HG02642 (cell line): ENCODE measurements around the gene TBKBP1.

Source experiments
- ATAC-seq: cut with Tn5 transposase; IDR thresholded peaks from one replicate; pipeline ENCODE4 v1.9.1; 2021; ENCODE audit warnings: mild to moderate bottlenecking; ENCODE audit not compliant: unreplicated experiment, poor library complexity

Gene TBKBP1

DNA sequence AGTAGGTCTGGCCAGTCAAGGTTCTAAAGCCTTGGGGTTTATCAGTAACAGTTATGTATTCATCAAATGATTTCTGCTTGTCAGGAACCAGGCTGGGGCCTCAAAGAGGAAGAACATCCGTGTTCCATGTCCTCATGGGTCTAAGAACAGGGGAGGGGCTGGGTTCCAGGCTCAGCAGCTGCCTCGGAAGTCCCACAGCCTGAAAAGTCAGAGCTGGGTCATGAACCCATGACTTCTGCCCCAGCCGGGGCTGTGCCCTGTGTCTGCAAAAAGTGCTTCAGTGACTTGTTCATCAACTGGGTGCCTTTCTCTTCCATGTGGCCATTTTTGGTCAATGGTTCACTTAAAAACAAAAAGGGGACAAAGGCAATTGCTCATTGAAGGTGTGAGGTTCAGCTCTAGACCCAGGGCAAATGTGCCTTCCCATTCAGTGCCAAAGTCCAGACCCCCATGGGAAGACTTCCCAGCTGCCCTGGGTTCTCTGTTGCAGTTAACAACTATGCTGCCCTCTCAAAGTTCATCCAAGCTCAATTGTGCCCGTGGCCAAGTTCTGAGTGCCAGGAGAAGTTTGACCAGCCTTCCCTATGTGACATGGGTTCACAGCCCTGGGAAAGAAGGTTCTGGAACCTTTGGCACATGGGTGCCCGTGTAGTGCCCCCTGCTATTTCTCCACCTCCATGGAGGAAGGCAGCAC, 18.5 kb downstream of the TBKBP1 start:
- ATAC-seq = no peak

DNA sequence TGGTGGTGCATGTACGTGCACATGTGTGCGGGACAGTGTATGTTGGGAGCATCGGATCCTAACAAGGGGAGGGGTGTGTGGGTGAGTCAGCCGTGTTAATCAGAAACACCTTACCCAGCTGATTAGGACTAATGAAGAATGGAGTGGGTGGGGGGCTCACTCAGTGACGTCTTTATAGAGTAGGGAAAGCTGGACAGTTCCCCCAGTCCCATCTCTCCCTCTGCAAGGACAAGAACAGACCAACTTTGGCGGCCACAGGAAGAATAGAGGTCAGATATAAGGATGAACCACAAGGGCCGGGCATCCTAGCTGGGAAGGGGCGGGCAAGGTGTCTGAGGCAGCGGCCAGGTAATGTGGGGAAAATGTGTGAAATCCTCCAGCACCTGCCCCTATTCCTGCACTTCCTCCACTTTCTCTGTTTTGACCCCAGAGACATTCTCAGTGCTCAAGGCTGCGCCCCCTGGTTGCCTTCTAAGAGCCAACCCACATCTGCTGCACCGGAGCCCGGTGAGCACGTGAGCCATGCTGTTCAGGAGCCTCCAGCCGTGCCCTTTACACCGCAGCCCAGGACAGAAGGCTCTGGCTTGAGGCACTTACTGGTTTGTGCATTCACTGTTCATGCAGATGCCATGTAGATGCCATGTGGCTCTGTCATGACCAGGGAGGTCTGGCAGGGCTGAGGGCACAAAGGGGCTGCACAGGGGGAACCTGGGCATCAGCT, 20.2 kb downstream of the TBKBP1 start:
- no peak for ATAC-seq

DNA sequence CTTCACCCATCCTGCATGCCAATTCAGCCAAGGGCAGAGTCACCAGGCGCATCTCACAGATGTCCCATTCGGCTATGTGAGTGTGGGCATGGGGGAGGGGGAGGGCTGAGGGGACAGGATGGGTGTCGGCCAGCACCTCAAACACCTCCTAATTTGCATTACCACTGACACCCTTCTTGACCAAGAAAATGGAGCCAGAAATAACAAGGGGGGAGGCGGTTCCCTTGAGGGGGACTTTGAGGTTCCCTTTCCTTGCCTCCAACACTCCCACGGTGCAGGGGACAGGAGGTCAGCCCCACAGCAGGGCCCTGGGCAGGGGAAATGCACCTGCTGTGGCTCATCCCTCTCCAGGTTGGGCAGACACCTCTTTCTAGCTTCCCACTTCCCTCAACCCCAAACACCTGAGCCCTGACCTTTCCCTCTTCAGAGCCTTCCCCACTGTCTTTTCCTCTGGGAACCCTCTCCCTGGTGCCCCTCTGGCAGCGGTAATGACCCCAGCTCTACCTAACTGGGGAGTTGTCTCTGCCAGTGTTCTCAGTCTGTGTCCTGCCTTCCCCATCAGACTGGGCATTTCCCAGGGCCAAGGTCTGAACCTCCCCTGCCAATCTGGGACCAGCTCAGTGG, 20.9 kb downstream of the TBKBP1 start:
- no peak for ATAC-seq

DNA sequence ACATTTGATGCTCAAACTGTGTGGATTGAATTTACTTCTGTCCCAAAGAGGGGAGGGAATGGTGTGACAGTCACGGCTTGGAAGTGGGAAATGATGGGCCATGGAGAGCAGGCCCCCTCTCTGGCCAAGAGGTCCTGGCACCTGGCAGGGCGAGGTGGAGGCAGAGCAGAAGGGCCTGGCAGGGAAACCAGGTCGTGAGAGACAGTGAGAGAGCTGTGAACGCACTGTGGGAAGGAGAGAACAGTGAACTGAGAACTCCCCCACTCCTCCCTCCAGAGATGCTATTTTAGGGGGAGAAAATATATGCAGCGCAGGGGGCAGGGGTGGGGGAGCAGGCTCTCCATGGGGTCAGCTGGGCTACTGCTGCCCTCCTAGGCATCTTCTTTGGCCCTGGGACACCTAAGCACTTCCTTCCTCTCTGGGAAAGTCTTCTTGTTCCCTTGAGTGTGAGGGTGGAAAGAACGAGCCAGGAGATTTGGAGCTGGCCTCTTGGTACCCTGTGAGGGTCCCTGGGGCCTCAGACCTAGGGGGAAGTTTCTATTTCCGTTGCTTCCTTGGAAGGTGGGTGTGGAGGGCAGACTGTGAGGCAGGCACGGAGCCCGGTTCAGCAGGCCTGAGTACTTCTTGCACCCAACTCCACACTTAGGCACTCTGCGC, 21.8 kb downstream of the TBKBP1 start:
- no peak for ATAC-seq

DNA sequence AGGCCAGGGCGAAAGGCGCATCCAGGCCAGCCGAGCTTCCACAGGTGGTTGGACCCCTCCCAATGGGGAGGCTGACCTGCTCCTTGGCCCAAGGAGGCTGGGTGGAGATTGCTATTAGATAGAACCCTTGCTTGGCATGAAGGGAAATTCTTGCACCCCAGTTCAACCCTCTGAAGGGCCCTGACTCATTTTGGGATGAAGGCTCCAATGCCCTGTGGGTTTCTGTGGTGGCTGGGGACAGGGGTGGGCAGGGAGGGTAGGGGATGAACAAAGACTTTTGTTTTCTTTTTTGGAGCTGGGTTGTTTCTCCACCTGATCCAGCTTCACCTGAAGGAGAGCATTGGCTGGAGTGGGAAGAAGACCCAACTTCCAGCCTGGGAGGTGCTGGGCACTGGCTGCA, 22.4 kb downstream of the TBKBP1 start:
- no peak for ATAC-seq

DNA sequence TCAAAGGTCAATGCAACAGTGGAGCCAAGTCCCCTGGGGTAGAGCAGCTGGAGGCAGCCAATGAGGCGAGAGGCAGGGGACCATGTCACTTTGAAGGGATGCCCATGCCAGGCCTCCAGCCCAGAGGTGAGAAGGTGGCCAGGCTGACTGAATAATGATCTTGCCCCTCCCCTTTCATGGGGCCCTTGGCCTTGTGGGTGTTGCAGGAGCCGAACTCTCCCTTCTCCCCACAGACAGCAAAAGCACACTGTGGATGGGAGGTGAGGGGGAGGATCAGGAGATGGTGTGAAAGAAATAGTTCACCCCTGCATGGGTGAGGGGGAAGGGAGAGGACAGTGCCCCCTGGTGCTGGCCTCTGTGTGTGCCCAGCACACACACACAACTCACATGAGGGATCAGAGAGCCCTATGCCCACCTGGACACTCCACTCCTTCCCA, 23.3 kb downstream of the TBKBP1 start:
- ATAC-seq = no peak

DNA sequence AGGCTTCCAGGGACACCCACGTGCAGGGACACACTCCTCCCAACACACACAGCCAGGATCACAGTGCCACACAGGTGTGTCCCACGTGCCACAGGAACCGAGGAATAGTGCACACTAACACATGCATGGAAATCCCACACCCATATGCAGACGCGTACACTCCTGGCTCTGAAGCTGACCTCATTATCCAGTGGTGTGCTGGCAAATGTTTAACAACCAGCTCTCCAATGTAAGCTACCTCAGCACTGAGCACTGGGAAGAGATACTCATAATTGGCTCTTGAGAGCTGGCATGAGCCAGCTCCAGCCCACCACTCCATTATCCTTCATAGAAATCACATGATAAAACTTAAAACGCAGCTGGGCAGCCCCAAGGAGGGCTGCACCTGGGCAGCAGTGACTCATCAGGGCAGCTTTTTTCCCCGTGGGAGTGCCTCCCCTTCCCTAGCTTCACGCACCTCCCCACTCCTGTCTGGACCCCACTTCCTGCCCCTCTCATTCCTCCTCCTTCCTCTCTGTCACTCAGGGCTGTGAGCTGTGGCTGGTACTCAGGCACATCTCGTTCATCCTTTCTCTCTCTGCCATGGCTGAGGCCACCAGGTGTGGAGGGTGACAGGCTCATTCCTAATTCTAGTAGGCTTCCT, 24.1 kb downstream of the TBKBP1 start:
- ATAC-seq = no peak

DNA sequence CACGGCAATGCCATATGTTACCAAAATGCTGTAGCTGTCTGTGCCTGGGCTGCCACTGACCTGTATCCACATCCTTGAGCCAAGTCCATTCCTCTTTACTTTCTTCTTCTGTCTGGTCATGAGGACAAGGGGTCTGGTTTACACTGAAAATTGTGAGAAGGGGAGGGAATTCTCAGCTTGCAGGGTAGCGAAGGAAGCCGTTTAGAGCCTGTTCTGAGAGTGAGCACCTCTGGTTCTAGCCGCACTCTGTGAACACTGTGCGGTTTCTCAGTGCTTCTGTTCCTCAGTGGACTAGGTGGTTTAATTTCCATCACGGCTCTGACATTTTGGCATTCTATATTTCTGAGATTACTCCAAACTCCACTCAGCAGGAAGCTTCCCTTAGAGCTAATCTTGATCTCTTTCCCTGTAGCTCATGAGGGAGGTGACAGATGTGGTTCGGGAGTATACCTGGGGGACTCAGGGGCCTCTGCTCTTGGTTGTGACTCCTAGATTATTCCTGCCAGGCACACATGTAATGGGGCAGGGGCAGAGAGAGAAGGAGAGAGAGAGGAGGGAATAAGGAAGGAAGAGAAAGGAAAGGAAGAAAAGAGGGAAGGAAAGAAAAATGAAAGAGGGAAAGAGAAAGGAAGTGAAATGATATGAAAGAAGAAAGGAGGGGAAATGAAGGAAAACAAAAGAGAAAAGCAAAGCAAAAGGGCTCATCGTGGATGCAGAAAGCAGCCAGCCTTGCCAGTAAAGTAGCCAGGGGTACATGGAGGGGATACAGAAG, 24.9 kb downstream of the TBKBP1 start:
- no peak for ATAC-seq

DNA sequence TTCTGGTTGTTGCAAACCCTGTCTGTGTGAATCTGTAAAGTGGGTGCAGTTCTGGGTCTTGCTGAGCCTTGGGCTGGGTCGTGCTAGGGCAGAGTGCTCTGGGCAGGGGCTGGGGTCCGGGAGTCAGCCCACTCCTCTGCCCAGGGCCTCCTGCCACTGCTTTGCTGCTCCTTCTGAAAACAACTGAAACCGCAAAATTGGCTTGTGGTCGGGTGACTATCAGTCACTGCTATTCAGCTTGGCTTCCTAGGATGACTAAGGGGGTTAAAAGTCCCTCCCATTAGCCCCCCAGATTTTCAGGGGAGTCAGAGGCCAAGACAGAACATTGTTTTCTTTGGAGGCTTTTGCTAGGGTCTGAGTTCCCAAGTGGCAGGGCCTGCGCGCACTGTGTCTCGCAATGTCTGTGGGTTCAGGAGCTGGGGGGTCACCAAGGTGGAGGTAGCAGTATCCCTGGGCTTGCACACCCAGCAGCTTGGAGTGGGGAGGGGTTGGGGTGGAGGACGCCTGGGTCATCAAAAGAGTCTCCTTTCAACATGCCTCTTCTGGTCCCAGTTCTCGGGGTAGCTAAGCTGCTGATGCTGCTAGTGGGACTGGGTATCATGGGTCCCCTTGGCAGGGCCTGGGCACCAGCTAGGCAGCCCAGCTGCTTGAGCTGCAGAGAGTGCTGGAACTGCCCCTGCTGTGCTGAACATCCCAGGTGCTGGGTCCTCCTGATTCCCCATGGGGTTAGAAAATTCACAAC, 25.6 kb downstream of the TBKBP1 start:
- ATAC-seq = no peak

DNA sequence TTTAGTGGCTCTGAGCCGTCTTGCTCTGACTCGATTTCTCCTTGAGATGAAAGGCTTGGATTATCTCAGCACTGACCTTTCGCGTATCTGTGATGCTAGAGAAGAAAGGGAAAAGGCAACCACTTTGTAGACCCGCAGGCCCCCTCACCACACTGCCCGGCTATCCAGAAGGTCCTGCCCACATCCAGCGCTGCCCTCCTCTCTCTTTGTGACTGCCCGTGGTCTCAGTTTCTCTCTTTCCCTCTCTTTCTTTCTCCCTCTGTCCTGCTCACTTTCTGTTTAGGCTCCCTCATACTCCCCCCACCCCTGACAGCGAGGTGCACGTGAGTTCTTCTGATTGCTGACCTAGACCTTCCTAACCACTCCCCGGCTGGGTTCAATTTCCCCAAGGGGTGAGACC, 26.2 kb downstream of the TBKBP1 start:
- no peak for ATAC-seq

DNA sequence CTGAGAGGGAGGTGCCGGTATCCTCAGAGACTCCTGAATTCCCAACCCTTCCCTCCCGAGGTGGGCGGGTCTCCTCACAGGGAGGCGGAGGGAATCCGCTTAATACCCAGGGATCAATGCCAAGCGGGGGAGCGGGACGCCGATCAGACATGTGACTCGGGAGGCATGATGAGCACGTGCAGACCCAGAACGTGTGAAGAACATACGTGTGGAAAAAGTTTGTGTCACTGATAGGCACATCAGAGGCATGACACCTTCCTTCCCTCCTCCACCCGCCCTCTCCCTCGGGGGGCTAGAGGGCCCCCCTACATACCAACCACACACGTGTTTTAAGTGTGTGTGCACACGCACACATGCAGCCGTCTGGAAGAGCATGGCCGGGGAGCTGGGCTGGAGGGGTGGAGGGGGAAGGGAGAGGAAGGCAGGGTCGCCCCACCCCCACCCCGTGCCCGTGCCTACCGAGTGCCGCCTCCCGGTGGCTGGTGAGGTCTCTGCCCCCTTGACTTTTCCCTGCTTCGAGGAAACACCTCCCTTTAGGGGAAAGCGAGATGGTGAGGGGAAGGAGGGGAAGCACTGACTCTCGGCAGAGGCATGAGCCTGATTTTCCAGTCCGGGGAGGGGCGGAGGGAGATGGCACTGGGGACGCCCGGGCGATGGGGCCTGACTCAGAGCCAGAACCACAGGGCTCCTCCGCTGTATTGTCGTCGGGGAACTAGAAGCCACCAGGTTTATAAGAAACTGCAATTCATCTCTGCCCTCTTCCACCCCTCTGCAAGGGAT, 27.0 kb downstream of the TBKBP1 start:
- ATAC-seq = peak; percentile 44

DNA sequence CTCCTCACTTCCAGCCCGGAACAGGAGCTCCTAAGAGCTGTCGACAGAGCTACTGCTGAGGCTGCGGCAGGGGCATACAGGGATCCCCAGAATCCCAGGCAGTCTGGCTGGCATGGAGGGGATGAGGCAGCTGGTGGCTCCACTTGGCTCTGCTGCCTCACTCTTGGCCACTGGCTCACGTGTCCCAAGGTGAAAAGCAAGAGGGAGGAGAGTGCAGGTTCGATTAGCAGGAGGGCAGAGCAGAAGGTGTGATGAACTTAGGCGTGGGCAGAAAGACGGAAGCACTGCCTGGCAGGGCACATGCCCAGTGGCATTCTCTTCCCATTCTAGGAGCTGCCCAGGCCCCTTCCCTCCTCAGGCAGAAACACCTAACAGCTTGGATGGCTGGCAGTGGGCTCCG, 27.8 kb downstream of the TBKBP1 start:
- no peak for ATAC-seq

DNA sequence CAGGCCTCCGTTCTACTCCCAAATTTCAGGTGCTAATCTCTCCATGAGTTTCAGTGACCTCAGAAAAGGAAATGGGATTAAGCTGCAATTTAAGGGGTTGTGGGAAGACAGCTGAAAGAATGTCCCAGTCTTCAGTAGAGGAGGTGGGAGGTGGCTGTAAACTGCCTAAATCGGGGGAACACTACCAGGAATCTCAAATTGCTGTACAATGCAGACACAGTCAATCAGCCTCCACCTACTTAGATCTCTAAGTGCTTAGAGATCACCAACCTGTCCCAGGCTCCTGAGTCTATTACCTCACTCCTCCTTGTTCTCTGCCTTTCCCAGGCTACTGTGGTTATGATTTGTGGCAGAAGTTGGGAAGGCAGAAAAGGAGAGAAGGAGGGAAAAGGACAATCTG, 30.7 kb downstream of the TBKBP1 start:
- no peak for ATAC-seq

DNA sequence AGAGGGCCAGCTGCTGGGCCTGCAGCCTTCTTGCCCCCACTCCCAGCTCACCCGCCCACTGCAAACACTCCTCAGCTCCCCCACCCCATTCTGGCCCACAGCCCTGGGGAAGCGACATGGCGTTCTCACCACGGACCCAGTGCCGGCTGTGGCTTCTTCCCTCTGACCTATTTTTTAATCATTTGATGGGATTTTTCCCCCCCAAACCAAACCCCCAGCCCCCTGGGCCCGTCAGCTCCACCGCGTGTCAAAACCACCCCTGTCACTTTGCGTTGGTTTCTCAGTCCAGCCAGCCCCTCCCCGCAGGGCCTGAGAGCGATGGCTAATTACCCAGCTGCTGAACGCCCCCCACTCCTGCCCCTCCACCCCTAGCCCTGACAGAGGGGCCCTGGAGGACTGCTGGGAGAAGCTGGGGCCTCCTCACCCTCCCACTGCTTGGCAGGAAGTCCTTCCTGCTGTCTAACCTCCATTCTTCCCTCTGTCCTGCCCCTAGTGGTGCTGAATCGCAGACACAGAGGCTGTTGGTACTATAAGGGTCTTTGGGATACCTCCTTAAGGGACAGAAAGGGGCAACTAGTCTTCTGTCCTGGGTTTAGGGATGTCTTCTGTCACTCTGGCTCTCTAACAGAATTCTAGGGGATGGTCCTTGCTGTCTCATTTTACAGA, 31.6 kb downstream of the TBKBP1 start:
- ATAC-seq = no peak

DNA sequence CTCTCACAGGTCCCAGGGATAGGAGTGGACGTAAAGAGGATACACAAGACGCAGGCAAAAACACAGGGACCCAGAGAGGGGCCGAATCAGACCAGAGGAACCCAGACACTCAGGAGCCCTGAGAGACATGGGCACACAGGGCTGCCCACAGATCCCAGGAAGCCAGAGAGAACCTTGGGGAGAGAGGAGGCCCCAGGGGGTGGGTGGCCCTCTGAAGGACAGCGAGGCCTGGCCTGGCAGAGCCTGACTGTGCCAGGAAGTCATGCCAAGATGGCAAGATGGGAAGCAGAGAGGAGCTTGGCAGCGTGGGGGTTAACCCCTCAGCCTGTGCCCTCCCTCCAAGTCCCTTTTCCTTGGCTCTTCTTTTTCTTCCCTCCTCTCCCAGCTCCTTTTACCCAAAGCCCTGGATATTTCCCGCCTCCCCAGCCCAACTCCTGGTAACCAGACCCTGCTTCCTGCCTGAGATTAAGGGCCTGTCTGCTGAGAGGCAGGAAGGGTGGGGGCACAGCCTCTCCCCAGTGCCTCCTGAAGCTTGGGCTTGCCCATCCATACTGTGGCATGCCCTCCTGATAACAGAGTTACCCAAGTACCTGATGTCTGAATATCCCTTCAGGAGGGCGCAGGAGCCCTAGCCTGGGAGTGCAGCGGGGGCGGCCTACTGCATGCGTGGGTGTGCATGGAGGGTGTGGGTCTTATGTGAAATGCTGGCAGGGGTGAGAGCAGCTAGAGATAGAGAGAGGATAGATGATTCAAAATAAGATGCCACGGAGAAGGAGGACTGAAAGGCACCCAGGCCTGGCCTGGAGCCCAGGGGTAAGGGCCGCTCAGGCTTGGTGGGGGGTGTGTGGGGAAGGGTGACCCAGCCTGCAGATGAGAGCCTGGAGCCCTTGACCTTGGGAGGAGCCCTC, 33.1 kb downstream of the TBKBP1 start:
- no peak for ATAC-seq

DNA sequence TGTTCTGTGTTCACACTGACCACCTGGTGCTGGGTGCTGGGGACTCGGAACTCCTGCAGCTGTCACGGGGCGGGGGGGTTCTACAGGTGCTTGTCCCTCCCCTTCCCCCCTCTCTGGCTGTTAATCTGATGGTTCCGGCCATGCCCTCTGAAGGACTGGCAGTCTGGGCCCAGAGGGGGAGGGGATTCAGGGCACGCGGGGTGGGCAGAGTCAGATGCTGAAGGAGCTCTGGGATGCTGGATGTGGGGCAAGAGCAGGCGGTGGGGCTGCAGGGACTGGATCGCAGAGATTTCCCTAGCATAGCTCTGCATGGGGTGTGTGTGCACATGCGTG, 33.7 kb downstream of the TBKBP1 start:
- ATAC-seq = no peak

DNA sequence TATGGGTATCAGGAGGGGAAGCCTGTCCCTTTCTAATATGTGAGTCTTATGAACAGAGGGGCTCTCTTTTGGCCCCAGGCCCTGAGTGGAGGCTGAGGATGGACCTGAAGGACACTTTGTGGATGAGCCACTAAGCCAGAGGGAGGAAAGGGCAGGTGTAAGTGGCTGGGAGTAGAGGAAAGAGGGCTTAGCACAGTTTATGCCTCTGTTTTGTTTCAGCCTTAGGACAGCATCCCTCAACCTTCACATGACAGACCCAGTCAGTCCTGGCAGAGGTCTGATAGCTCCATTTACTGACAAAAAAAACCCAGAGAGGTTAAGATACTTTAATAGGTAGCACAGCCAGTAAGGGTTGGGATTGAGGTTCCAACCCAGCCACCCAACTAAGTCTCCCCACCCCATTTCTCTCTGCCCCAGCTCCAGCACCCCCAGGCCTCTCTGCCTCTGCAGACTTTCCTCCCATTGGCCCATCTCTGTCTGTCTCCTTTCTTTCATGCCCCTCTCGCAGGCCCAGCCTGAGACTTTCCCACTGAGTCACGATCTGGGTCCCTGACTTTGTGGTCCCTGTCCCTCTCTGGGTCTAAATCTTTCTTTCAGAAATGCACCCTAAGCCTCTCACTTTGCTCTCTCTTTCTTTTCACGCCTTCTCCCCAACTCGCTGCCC, 34.4 kb downstream of the TBKBP1 start:
- ATAC-seq = no peak
